ENCODE measurements around the gene IFFO2.

Gene IFFO2

GRCh38 chr1:18893120-18893519, 63.4 kb downstream of the IFFO2 start:
- no peak for DNase-seq (ENCODE audit: low read depth)

- peak; percentile 39 for DNase-seq (ENCODE audit: low read depth)
These were observed 64.6 kb downstream of the IFFO2 start for GRCh38 chr1:18891858-18892257.

- no peak for DNase-seq (ENCODE audit: low read depth)
These were observed 65.1 kb downstream of the IFFO2 start for GRCh38 chr1:18891426-18891780.

- DNase-seq (ENCODE audit: low read depth) = peak; percentile 88
These were observed 65.6 kb downstream of the IFFO2 start for GRCh38 chr1:18890706-18891425.

- peak; percentile 26 for DNase-seq (ENCODE audit: low read depth)
These were observed 70.5 kb downstream of the IFFO2 start for GRCh38 chr1:18886003-18886335.

- DNase-seq (ENCODE audit: low read depth) = no peak
These were observed 71.0 kb downstream of the IFFO2 start for GRCh38 chr1:18885311-18886002.

GRCh38 chr1:18884727-18885126, 71.7 kb downstream of the IFFO2 start:
- DNase-seq (ENCODE audit: low read depth) = no peak

- DNase-seq (ENCODE audit: low read depth) = no peak
These were observed 72.1 kb downstream of the IFFO2 start for GRCh38 chr1:18884419-18884717.

GRCh38 chr1:18883636-18884418, 72.6 kb downstream of the IFFO2 start:
- DNase-seq (ENCODE audit: low read depth) = peak; percentile 58

- no peak for DNase-seq (ENCODE audit: low read depth)
These were observed 73.4 kb downstream of the IFFO2 start for GRCh38 chr1:18883079-18883478.

- DNase-seq (ENCODE audit: low read depth) = no peak
These were observed 74.0 kb downstream of the IFFO2 start for GRCh38 chr1:18882486-18882885.

- no peak for DNase-seq (ENCODE audit: low read depth)
These were observed 74.6 kb downstream of the IFFO2 start for GRCh38 chr1:18881642-18882431.

- DNase-seq (ENCODE audit: low read depth) = no peak
These were observed 75.3 kb downstream of the IFFO2 start for GRCh38 chr1:18881164-18881563.

- no peak for DNase-seq (ENCODE audit: low read depth)
These were observed 75.9 kb downstream of the IFFO2 start for GRCh38 chr1:18880585-18880984.

- DNase-seq (ENCODE audit: low read depth) = no peak
These were observed 76.6 kb downstream of the IFFO2 start for GRCh38 chr1:18879791-18880309.

- no peak for DNase-seq (ENCODE audit: low read depth)
These were observed 77.2 kb downstream of the IFFO2 start for GRCh38 chr1:18879215-18879790.

GRCh38 chr1:18878538-18879214, 77.8 kb downstream of the IFFO2 start:
- DNase-seq (ENCODE audit: low read depth) = no peak

GRCh38 chr1:18877282-18877681, 79.2 kb downstream of the IFFO2 start:
- DNase-seq (ENCODE audit: low read depth) = no peak

GRCh38 chr1:18876210-18876609, 80.3 kb downstream of the IFFO2 start:
- DNase-seq (ENCODE audit: low read depth) = no peak

- DNase-seq (ENCODE audit: low read depth) = no peak
These were observed 80.7 kb downstream of the IFFO2 start for GRCh38 chr1:18875796-18876128.

- DNase-seq (ENCODE audit: low read depth) = peak; percentile 75
These were observed 81.2 kb downstream of the IFFO2 start for GRCh38 chr1:18875107-18875795.

Measured in fibroblast of gingiva (primary cell).